MCF 10A (cell line): ENCODE results near the gene CXorf49B. TPM values are rescaled to one million over a fixed set of nuclear protein-coding genes. Genes with fewer than 3 reads are reported as not detected.
"Not testable (repeated sequence)": the region's sequence is repeated elsewhere in the genome, so short reads cannot be mapped to it uniquely, and the experiment has no call there.

Source experiments
- Bru-seq: library from RNA; stranded (reverse); fragments of 400-500 nt; gene quantifications from one replicate; lab custom pipeline; 2021; lab: Mats Ljungman, UMichigan
- BruChase-seq, 2 experiments: library from RNA; stranded (reverse); fragments of 400-500 nt; gene quantifications; one replicate each; lab custom pipeline; 2021; lab: Mats Ljungman, UMichigan
- BruUV-seq: library from RNA; stranded (reverse); fragments of 400-500 nt; replicated peaks from 2 replicates; lab custom pipeline; 2021; lab: Mats Ljungman, UMichigan
- CTCF ChIA-PET: fragments of 300-600 bp; sonication (Branson Sonifier 250); formaldehyde crosslinking; extraction: SDS; loops from one replicate; lab custom pipeline; 2021; ENCODE audit warnings: antibody characterized with exemption, inconsistent platforms; lab: Yijun Ruan, JAX
- POLR2A ChIA-PET: fragments of 300-600, 350-650 bp; sonication (Branson Sonifier 250); formaldehyde crosslinking; extraction: SDS; loops from one replicate; lab custom pipeline; 2020; ENCODE audit warnings: antibody characterized with exemption, inconsistent platforms; lab: Yijun Ruan, JAX
- DNase-seq: peaks from one replicate; pipeline ENCODE4 v3.0.0-alpha.2; 2018; ENCODE audit not compliant: unreplicated experiment
- H3K27ac Mint-ChIP-seq: one replicate; pipeline ENCODE4 v1.8.0; 2022; ENCODE audit warnings: mild to moderate bottlenecking, low read depth, mixed read lengths; ENCODE audit not compliant: unreplicated experiment
- H3K27me3 Mint-ChIP-seq: one replicate; pipeline ENCODE4 v1.8.0; 2022; ENCODE audit warnings: mixed read lengths; ENCODE audit not compliant: insufficient read depth, unreplicated experiment
- H3K36me3 Mint-ChIP-seq: one replicate; pipeline ENCODE4 v1.8.0; 2022; ENCODE audit warnings: mild to moderate bottlenecking, moderate library complexity, mixed read lengths; ENCODE audit not compliant: insufficient read depth, unreplicated experiment
- H3K4me1 Mint-ChIP-seq: one replicate; pipeline ENCODE4 v1.8.0; 2022; ENCODE audit warnings: mixed read lengths; ENCODE audit not compliant: insufficient read depth, unreplicated experiment
- H3K4me3 Mint-ChIP-seq: one replicate; pipeline ENCODE4 v1.8.0; 2022; ENCODE audit warnings: mild to moderate bottlenecking, moderate library complexity, mixed read lengths; ENCODE audit not compliant: unreplicated experiment
- H3K9me3 Mint-ChIP-seq: one replicate; pipeline ENCODE4 v1.8.0; 2022; ENCODE audit warnings: mixed read lengths; ENCODE audit not compliant: unreplicated experiment
- intact Hi-C: fragments of 100-400 bp; cut with micrococcal nuclease; formaldehyde crosslinking; loops from 2 replicates; pipeline ENCODE4 v1.14.1; 2022
- long read RNA-seq: library from polyadenylated mRNA; stranded (forward); transcript quantifications from one replicate; pipeline ENCODE4 v2.0.0, GENCODE V29; 2022
- total RNA-seq: library from RNA; stranded (reverse); gene quantifications from 2 replicates; pipeline ENCODE4 v1.2.3, GENCODE V29; 2022

CXorf49B gene
- total RNA-seq (not detected in 2 replicates), Bru-seq, nascent RNA (not detected), BruChase-seq, experiment 1, labeled RNA remaining after a 6-hour chase (not detected), BruChase-seq, experiment 2, labeled RNA remaining after a 2-hour chase (not detected)
- long read RNA-seq = 0 reads

- BruUV-seq, intact Hi-C loops, CTCF ChIA-PET, H3K9me3 Mint-ChIP-seq, DNase-seq, H3K27ac Mint-ChIP-seq, H3K4me1 Mint-ChIP-seq, POLR2A ChIA-PET, H3K36me3 Mint-ChIP-seq, H3K4me3 Mint-ChIP-seq, H3K27me3 Mint-ChIP-seq: not testable (repeated sequence)
Observed at GRCh38 chrX:71763049-71763448, at the start of gene CXorf49B. TSS of gene CXorf49B (plus strand) at chrX:71763349. CDS start at chrX:71763424, 75 bp downstream.

GRCh38 chrX:71714064-71714463 lies 49.1 kb upstream of the CXorf49B start:
- H3K27ac Mint-ChIP-seq, H3K4me3 Mint-ChIP-seq, H3K9me3 Mint-ChIP-seq, H3K4me1 Mint-ChIP-seq, CTCF ChIA-PET, H3K27me3 Mint-ChIP-seq, intact Hi-C loops, BruUV-seq, H3K36me3 Mint-ChIP-seq, DNase-seq, POLR2A ChIA-PET: not testable (repeated sequence)

GRCh38 chrX:71715551-71715950 lies 47.6 kb upstream of the CXorf49B start:
- H3K27ac Mint-ChIP-seq, BruUV-seq, H3K36me3 Mint-ChIP-seq, H3K9me3 Mint-ChIP-seq, intact Hi-C loops, POLR2A ChIA-PET, DNase-seq, H3K4me3 Mint-ChIP-seq, CTCF ChIA-PET, H3K4me1 Mint-ChIP-seq, H3K27me3 Mint-ChIP-seq: not testable (repeated sequence)

DNA sequence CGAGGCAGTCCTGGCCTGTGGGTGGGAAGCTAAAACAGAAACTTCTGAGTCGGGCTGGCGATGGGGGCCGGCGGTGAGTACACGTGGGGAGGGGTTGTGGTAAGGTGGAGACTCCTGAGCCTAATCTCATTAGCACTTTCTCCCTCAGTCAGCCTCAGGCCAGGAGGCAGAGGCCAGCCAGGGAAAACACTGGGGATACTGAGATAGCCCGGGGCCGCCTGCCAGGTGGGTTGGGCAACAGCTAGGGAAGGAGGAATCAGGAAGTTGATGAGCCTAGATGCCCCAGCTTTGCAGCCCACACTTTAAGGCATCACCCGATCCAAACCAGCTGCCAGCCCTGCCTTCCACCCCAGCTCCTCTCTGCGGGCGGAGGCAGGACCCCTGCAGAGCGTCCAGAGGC lies 46.8 kb upstream of the CXorf49B start:
- H3K36me3 Mint-ChIP-seq, CTCF ChIA-PET, H3K27me3 Mint-ChIP-seq, intact Hi-C loops, DNase-seq, H3K9me3 Mint-ChIP-seq, BruUV-seq, H3K4me3 Mint-ChIP-seq, H3K4me1 Mint-ChIP-seq, POLR2A ChIA-PET, H3K27ac Mint-ChIP-seq: not testable (repeated sequence)

GRCh38 chrX:71718185-71718584 lies 45.0 kb upstream of the CXorf49B start, which contains the start of gene CXorf49:
TSS of gene CXorf49 (minus strand) at chrX:71718285. CDS start at chrX:71718151, 134 bp downstream.
- H3K27ac Mint-ChIP-seq, H3K4me1 Mint-ChIP-seq, H3K36me3 Mint-ChIP-seq, DNase-seq, CTCF ChIA-PET, H3K27me3 Mint-ChIP-seq, H3K4me3 Mint-ChIP-seq, intact Hi-C loops, BruUV-seq, H3K9me3 Mint-ChIP-seq, POLR2A ChIA-PET: not testable (repeated sequence)

DNA sequence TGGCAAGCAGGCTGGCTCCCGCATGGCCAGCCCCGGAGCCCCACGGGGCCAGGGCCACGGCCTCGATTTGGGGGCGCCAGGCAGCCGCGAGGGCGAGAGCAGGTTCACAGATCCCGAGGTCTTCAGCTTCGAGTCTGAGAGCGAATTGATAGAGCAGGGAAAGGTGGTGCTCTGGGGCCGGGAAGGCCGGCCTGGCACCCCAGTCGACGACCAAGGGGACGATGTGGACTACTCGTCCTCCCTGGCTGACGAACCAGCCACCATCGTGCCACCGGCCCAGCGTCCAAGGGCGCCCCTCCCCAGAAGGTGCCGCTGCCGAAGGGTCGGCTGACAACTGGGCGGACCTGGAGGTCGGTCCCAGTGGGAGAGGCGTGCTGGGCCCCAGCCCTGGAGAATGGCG lies 44.0 kb upstream of the CXorf49B start:
- H3K4me1 Mint-ChIP-seq, DNase-seq, H3K27ac Mint-ChIP-seq, CTCF ChIA-PET, H3K27me3 Mint-ChIP-seq, POLR2A ChIA-PET, intact Hi-C loops, H3K4me3 Mint-ChIP-seq, BruUV-seq, H3K36me3 Mint-ChIP-seq, H3K9me3 Mint-ChIP-seq: not testable (repeated sequence)

- BruUV-seq, H3K4me1 Mint-ChIP-seq, H3K36me3 Mint-ChIP-seq, H3K9me3 Mint-ChIP-seq, H3K4me3 Mint-ChIP-seq, POLR2A ChIA-PET, H3K27ac Mint-ChIP-seq, DNase-seq, CTCF ChIA-PET, intact Hi-C loops, H3K27me3 Mint-ChIP-seq: not testable (repeated sequence)
Observed at GRCh38 chrX:71720289-71720886, 42.8 kb upstream of the CXorf49B start.

DNA sequence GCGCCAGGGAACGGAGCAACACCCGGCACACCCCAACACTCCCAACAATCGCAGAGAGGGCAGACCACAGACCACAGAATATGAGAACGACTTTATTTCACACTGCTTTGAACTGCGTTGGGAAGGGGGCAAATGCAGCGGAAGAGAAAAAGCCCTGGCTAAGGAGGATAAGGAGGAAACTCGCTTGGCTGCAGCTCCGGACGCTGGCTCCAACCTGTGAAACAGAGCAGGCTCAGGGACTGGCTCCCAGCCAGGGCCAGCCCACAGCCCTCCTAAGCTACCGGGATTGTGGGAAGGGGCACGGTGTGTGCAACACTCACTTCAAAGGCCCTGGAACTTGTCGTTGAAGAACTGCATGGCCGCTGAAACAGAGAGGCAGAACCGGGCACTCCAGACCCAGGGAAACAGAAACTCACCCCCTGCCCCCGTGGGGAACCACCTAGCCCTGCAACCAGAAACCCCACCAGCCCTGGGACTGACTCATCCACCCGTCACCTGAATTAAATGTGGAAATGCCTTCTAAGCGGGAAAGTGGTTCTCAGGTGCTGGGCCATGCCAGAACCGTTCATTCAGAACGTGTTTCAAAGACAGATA lies 2.4 kb upstream of the CXorf49B start:
- H3K27ac Mint-ChIP-seq, H3K9me3 Mint-ChIP-seq, H3K4me1 Mint-ChIP-seq, DNase-seq, H3K4me3 Mint-ChIP-seq, H3K27me3 Mint-ChIP-seq, BruUV-seq, H3K36me3 Mint-ChIP-seq, POLR2A ChIA-PET, CTCF ChIA-PET, intact Hi-C loops: not testable (repeated sequence)

DNA sequence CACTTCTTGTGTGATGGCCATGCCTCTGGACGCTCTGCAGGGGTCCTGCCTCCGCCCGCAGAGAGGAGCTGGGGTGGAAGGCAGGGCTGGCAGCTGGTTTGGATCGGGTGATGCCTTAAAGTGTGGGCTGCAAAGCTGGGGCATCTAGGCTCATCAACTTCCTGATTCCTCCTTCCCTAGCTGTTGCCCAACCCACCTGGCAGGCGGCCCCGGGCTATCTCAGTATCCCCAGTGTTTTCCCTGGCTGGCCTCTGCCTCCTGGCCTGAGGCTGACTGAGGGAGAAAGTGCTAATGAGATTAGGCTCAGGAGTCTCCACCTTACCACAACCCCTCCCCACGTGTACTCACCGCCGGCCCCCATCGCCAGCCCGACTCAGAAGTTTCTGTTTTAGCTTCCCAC lies 1.7 kb downstream of the CXorf49B start:
- H3K27ac Mint-ChIP-seq, BruUV-seq, H3K36me3 Mint-ChIP-seq, H3K9me3 Mint-ChIP-seq, DNase-seq, intact Hi-C loops, H3K4me1 Mint-ChIP-seq, CTCF ChIA-PET, H3K4me3 Mint-ChIP-seq, POLR2A ChIA-PET, H3K27me3 Mint-ChIP-seq: not testable (repeated sequence)
